ENCODE data around the gene FLG2.

FLG2 gene

GRCh38 chr1:152359906-152360305 lies at the start of gene FLG2:
FLG2 (minus strand) TSS chr1:152360006; CDS start chr1:152358884, 1,122 bp downstream.
- no peak for DNase-seq (ENCODE audit: low read depth)

GRCh38 chr1:152408664-152409063 lies 48.9 kb upstream of the FLG2 start:
- DNase-seq (ENCODE audit: low read depth): no peak

- peak; percentile 58 for DNase-seq (ENCODE audit: low read depth)
Measured at GRCh38 chr1:152398812-152399698, 39.2 kb upstream of the FLG2 start.

GRCh38 chr1:152397474-152397873 lies 37.7 kb upstream of the FLG2 start:
- DNase-seq (ENCODE audit: low read depth): peak; percentile 36

- DNase-seq (ENCODE audit: low read depth): no peak
Measured at GRCh38 chr1:152394151-152394550, 34.3 kb upstream of the FLG2 start.

- no peak for DNase-seq (ENCODE audit: low read depth)
Measured at GRCh38 chr1:152392909-152393308, 33.1 kb upstream of the FLG2 start.

GRCh38 chr1:152388889-152389288 lies 29.1 kb upstream of the FLG2 start:
- DNase-seq (ENCODE audit: low read depth): no peak

- no peak for DNase-seq (ENCODE audit: low read depth)
Measured at GRCh38 chr1:152386940-152387339, 27.1 kb upstream of the FLG2 start.

GRCh38 chr1:152380932-152381331 lies 21.1 kb upstream of the FLG2 start:
- no peak for DNase-seq (ENCODE audit: low read depth)

GRCh38 chr1:152374451-152374850 lies 14.6 kb upstream of the FLG2 start:
- no peak for DNase-seq (ENCODE audit: low read depth)

GRCh38 chr1:152372672-152373071 lies 12.9 kb upstream of the FLG2 start:
- no peak for DNase-seq (ENCODE audit: low read depth)

GRCh38 chr1:152367436-152367835 lies 7.6 kb upstream of the FLG2 start:
- no peak for DNase-seq (ENCODE audit: low read depth)

- no peak for DNase-seq (ENCODE audit: low read depth)
Measured at GRCh38 chr1:152356736-152357135, 3.1 kb downstream of the FLG2 start.

- DNase-seq (ENCODE audit: low read depth): no peak
Measured at GRCh38 chr1:152349611-152350010, 10.2 kb downstream of the FLG2 start.

GRCh38 chr1:152348447-152348846 lies 11.4 kb downstream of the FLG2 start:
- DNase-seq (ENCODE audit: low read depth): peak; percentile 33

GRCh38 chr1:152347116-152347728 lies 12.6 kb downstream of the FLG2 start:
- peak; percentile 71 for DNase-seq (ENCODE audit: low read depth)

- no peak for DNase-seq (ENCODE audit: low read depth)
Measured at GRCh38 chr1:152344438-152344837, 15.4 kb downstream of the FLG2 start.

GRCh38 chr1:152343006-152343405 lies 16.8 kb downstream of the FLG2 start:
- DNase-seq (ENCODE audit: low read depth): no peak

- DNase-seq (ENCODE audit: low read depth): no peak
Measured at GRCh38 chr1:152335399-152335798, 24.4 kb downstream of the FLG2 start.

- peak; percentile 54 for DNase-seq (ENCODE audit: low read depth)
Measured at GRCh38 chr1:152328801-152329391, 30.9 kb downstream of the FLG2 start.

- DNase-seq (ENCODE audit: low read depth): no peak
Measured at GRCh38 chr1:152325111-152325510, 34.7 kb downstream of the FLG2 start, which contains the start of gene FLG. FLG (minus strand) TSS chr1:152325239; CDS start chr1:152315456, 9,783 bp downstream.

GRCh38 chr1:152313970-152314369 lies 45.8 kb downstream of the FLG2 start:
- DNase-seq (ENCODE audit: low read depth): no peak

- no peak for DNase-seq (ENCODE audit: low read depth)
Measured at GRCh38 chr1:152313319-152313801, 46.4 kb downstream of the FLG2 start.

All from ELR (cell line).